Right lobe of liver (tissue), 4 donors: ENCODE measurements around the gene FRMPD2.

Experiments used
- CTCF ChIP-seq, 4 donors: fragments of 200-600 bp in 3 of 4; fragments of 450-650 bp in 1 of 4; IDR thresholded peaks; one replicate each; pipeline versions ENCODE4 v1.5.1 to v1.8.0; 2016 to 2022; ENCODE audit warnings: antibody characterized with exemption in 4 of 4, mild to moderate bottlenecking in 2 of 4
- POLR2A ChIP-seq: fragments of 450-650 bp; IDR thresholded peaks from one replicate; pipeline ENCODE4 v1.6.1; 2017; ENCODE audit warnings: antibody characterized with exemption, mild to moderate bottlenecking
- donor health status: DM: no; HTN: no; CAD: no.
- donor health status: DM: no; HTN: no; CAD: no.
- donor health status: DM: no; HTN: yes; CAD: no.

GRCh38 chr10:48224296-48224695, 50.2 kb downstream of the FRMPD2 start:
- TF ChIP-seq CTCF (IDR thresholded peaks at IDR 0.05), result no peak
- TF ChIP-seq POLR2A, result no peak
